Activated CD8-positive, alpha-beta memory T cell treated with anti-CD3 and anti-CD28 coated beads for 48 hours (primary cell): Measurements from ENCODE around the gene RAB4B.
A peak's percentile ranks its signal among the peaks of the same experiment; 100 is the strongest.
"Not testable (repeated sequence)": the region's sequence is repeated elsewhere in the genome, so short reads cannot be mapped to it uniquely, and the experiment has no call there.

Experiments used
- DNase-seq, 3 experiments: peaks; one replicate each; pipeline ENCODE4 v3.0.0-alpha.2; 2020; ENCODE audit warnings: low read depth in 2 of 3, low spot score in 2 of 3

RAB4B gene

DNA sequence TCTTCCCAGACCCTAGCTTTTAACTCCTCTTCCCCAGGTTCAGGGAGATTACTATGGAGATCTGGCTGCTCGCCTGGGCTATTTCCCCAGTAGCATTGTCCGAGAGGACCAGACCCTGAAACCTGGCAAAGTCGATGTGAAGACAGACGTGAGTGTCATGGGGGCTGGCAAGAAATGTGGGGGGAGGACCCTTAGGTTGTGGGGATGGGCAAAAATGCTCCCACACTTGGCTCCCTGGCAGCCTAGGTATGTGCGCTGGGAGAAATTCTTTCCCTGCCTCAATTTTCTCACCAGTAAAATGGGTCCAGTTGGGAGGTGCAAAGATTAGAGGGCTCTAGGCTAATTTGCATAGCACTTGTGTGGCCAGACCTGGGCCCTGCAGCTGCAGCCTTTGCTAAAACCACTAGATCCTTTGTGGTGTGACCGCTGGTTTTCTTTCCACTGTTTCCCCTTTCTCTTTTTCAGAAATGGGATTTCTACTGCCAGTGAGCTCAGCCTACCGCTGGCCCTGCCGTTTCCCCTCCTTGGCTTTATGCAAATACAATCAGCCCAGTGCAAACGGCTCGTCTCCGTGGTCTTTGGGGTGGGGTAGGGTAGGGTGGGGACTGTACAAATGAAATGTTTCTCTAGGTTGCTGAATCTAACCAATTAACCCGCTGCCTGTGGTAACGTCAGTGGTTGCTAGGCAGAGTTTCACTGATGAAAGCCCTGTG, 959 bp upstream of the RAB4B start:
- DNase-seq, result peak; percentile 66 to 75 (median 72)

- DNase-seq, result no peak
Observed at GRCh38 chr19:40777645-40777936, 456 bp upstream of the RAB4B start.

GRCh38 chr19:40778706-40779284, 748 bp downstream of the RAB4B start:
- no peak for DNase-seq

DNA sequence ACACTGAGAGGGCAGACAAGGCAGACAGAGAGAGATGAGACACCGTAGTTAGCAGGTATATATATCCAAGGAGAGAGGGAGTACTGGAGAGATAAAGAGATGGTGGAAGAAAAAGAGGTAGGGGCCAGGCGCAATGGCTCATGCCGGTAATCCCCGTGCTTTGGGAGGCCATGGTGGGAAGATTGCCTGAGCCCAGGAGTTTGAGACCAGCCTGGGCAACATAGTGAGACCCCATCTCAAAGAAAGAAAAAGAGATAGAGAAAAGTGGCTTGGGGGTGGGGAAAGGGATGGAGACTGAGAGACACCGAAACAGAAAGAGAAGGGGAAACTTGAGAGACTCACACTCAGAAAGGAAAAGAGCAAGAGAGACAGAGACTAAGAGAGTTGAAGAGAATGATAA, 2.5 kb downstream of the RAB4B start:
- no peak for DNase-seq

DNA sequence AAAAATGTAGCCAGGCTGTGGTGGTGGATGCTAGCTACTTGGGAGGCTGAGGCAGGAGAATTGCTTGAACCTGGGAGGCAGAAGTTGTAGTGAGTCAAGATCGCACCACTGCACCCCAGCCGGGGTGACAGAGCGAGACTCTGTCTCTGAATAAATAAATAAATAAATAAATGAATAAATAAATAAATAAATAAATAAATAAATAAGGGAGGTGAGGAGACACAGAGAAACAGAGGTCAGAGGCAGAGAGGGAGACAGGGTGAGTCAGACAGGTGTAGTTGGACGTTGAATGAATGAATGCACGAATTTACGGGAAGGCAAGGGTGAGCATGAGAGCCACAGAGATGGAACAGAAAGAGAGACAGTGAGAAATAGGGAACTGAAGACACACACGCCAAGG, 3.1 kb downstream of the RAB4B start:
- no peak for DNase-seq

DNA sequence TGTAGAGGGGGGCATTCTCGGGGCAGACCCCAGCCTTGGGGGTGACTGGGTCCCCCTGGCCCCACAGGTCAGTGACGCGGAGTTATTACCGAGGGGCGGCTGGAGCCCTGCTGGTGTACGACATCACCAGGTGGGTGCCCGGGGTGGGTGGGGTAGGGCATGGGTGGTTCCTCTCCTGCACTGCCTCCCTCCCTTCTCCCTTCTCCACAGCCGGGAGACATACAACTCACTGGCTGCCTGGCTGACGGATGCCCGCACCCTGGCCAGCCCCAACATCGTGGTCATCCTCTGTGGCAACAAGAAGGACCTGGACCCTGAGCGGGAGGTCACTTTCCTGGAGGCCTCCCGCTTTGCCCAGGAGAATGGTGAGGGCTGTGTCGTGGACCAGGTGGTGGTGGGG, 5.7 kb downstream of the RAB4B start:
- no peak for DNase-seq

DNA sequence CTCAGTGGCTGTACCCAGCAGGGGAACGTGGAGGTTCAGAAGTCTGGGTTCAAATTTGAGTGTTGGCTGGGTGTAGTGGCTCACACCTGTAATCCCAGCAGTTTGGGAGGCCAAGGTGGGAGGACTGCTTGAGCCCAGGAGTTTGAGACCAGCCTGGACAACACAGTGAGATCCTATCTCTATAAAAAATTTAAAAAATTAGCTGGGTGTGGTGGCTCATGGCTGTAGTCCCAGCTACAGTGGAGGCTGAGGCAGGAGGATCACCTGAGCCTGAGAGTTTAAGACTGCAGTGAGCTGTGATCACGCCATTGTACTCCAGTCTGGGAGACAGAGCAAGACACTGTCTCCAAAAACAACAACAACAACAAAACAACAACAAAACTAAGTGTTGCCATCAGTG, 6.1 kb downstream of the RAB4B start:
- DNase-seq, result not testable (repeated sequence)

DNA sequence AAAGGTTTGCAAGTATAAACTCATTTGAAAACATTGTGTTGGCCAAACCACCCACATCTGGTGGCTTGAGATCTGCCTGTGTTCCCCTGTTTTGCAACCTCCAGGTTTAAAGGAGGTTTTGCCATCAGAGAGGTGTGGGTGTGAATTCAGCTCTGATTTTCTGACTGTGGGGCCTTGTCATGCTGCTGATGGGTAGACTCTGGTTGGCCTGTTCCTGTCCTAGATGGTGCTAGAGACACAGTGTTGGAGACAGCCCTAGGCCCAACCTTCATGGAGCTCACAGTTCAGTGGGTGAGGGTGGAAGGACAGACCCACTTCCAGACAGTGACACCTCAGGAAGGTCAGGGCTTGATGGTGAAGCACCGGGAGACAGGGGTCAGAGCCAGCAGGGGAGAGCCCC, 7.5 kb downstream of the RAB4B start:
- DNase-seq, result no peak

DNA sequence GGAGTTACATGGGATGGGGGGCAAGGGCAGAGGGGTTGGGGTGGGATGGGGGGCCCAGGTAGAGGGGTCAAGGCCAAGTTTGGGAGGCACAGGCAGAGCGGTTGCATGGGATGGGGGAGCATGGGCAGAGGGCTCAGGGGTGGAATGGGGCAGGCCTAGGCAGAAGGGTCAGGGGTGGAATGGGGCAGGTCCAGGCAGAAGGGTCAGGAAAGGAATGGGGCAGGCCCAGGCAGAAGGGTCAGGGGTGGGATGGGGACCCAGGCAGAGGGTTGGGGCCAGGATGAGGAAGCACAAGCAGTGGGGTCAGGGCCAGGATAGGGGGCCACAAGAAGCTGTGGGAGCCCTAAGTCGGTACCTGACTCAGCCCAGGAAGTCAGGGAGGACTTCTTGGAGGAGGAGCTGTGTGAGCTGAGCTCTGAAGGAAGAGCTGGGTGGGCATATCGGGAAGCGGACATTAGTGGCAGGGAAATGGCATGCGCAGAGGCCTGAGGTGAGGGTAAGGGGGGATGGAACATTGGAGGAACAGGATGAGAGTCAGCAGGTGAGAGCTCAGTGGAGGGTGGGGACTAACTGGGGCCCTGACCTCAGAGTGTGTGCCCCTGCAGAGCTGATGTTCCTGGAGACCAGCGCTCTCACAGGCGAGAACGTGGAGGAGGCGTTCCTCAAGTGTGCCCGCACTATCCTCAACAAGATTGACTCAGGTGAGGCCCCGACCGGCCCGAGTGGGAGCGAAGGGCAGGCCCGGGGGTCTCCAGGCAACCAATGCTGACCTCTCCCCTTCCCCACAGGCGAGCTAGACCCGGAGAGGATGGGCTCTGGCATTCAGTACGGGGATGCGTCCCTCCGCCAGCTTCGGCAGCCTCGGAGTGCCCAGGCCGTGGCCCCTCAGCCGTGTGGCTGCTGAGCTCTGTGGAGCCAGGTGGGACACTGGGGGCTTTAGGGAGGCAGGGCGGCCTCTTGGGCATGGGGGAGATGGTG, 8.3 kb downstream of the RAB4B start:
- DNase-seq, result no peak

- no peak for DNase-seq
Observed at GRCh38 chr19:40791349-40791748, 13.3 kb downstream of the RAB4B start.

DNA sequence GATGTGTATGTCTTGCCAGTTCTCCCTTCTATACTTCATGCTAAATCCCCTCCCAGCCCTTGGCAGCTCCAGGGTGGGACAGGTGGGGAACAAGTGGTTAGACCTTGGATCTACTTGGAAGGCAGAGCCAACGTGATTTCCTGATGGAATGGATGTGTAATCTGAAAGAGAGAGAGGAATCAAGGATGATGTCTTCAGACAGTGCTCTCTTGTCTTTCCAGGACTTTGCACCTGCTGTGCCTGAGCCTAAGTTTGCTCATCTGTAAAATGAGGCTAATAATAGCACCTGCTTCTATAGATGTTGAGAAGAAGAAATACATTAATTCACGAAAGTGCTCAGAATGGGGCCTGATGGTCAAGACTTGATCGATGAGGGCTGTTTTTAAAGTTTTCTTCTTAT, 13.9 kb downstream of the RAB4B start:
- DNase-seq, result no peak

DNA sequence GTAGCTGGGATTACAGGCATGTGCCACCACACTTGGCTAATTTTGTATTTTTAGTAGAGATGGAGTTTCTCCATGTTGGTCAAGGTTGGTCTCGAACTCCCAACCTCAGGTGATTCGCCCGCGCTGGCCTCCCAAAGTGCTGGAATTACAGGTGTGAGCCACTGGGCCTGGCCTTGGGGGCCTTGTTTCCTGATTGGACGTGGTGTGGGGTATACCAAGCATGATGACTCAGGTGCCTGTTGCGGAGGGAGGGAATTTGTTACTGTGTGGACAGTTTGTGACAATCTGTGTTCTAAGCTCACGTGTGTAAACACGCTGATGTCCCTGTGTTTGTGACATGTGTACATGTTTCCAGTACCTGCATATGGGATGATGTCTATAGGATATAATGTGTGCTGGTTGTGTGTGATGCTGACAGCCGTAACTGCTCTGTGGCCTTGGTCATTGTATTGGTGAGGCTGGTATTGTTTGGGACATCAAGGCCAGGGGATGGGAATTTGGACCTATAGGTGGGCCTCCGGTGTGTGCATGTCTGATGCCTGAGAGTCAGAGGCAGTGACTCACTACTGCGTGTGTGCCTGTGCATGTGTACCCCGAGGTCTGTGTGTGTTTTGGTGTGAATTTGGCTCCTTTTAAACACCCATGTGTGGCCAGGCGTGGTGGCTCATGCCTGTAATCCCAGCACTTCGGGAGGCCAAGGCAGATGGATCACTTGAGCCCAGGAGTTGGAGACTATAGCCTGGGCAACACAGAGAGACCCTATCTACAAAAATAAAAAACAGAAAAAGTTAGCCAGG, 19.3 kb downstream of the RAB4B start:
- DNase-seq, result no peak

DNA sequence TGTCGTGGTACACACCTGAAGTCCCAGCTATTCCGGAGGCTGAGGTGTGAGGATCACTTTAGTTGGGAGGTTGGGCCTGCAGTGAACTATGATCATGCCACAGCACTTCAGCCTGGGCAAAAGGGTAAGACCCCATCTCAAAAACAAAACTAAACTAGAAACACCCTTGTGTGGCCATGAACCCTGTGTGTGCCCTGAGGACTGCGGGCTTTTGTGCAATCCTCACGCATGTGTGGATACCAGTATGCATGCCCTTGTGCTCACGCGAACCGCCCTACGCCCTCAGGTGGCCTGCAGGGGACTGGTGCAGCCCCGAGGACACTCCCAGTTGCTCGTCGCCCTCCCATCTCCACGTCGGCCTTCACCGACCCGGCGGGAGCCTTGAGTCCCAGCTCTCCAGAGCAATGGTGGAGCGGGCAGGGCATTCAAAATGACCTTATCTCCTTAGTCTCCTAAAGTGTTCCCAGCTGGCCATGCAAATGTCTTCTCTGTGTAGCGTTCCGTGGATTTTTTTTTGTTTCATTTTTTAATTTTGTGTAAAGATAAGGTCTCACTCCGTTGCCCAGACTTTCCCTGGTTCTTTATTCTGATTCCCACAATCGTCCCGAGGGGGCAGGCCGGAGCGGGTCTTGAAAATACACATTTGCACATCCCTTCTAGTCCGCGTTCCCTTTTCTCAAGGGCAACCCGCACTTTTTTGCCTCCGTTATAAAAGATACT, 20.1 kb downstream of the RAB4B start:
- no peak for DNase-seq

GRCh38 chr19:40798683-40799557, 20.9 kb downstream of the RAB4B start, which contains the start of gene EGLN2:
EGLN2 (plus strand) TSS chr19:40799191; CDS start chr19:40800573, 1,382 bp downstream.
- peak; percentile 98 to 100 (median 99) for DNase-seq

DNA sequence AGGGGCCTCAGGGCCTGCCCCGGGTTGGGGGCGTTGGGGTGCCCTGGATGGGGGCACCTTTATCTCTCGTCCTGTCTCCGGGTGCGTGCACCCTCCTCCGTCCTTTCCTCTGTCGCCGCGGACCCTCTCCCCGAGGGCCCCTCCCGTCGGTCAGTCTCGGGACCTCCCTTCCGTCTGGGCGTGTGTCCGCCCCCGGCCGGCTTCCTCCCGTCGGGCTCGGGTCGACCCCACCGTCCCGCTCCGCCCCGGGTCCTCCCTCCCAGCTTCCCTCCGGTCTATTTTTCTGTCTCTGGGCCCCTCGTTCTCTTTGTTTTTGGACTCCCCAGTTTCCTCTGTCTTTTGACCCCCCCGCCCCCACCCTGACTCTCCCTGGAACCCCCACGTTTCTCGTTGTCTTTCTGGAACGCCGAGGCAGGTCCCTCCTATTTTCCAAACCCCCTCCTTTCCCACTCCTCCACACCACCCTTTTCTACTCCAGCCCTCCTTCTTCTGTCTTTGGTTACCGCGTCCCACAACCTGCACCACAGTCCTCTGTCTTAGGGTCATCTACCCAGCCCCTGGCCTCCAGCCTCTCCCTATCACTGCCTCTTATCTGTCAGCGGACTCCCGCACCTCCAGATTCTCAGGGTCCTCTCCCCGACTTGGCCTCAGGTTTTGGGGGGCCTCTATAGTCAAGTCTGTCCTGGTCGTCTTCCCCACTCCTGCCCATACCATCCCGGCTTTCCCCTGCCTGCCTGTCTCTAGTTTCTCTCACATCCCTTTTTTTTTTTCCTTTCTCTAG, 21.7 kb downstream of the RAB4B start:
- no peak for DNase-seq

DNA sequence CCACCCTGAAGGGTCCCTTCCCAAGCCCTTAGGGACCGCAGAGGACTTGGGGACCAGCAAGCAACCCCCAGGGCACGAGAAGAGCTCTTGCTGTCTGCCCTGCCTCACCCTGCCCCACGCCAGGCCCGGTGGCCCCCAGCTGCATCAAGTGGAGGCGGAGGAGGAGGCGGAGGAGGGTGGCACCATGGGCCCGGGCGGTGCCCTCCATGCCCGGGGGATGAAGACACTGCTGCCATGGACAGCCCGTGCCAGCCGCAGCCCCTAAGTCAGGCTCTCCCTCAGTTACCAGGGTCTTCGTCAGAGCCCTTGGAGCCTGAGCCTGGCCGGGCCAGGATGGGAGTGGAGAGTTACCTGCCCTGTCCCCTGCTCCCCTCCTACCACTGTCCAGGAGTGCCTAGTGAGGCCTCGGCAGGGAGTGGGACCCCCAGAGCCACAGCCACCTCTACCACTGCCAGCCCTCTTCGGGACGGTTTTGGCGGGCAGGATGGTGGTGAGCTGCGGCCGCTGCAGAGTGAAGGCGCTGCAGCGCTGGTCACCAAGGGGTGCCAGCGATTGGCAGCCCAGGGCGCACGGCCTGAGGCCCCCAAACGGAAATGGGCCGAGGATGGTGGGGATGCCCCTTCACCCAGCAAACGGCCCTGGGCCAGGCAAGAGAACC, 22.4 kb downstream of the RAB4B start:
- DNase-seq, result no peak

GRCh38 chr19:40800997-40801377, 22.9 kb downstream of the RAB4B start:
- DNase-seq, result no peak
